Endothelial cell (in vitro differentiated cells): ENCODE data around the gene VPS13D. TPM values are rescaled to one million over a fixed set of nuclear protein-coding genes. Genes with fewer than 3 reads are reported as not detected.

Experiments used
- DNase-seq: peaks from one replicate; pipeline ENCODE4 v3.0.0; 2021; ENCODE audit warnings: low spot score
- H3K27ac Mint-ChIP-seq: one replicate; pipeline ENCODE4 v1.8.0; 2021; ENCODE audit warnings: mixed read lengths, inconsistent platforms; ENCODE audit not compliant: unreplicated experiment
- H3K27me3 Mint-ChIP-seq: one replicate; pipeline ENCODE4 v1.8.0; 2021; ENCODE audit warnings: mild to moderate bottlenecking, moderate library complexity, mixed read lengths, inconsistent platforms; ENCODE audit not compliant: unreplicated experiment
- H3K36me3 Mint-ChIP-seq: one replicate; pipeline ENCODE4 v1.8.0; 2021; ENCODE audit warnings: mild to moderate bottlenecking, low read depth, mixed read lengths, inconsistent platforms; ENCODE audit not compliant: unreplicated experiment
- H3K4me1 Mint-ChIP-seq: one replicate; pipeline ENCODE4 v1.8.0; 2021; ENCODE audit warnings: mild to moderate bottlenecking, mixed read lengths, inconsistent platforms; ENCODE audit not compliant: unreplicated experiment
- H3K4me3 Mint-ChIP-seq: one replicate; pipeline ENCODE4 v1.8.0; 2021; ENCODE audit warnings: mild to moderate bottlenecking, mixed read lengths, inconsistent platforms; ENCODE audit not compliant: unreplicated experiment
- H3K9me3 Mint-ChIP-seq: one replicate; pipeline ENCODE4 v1.8.0; 2021; ENCODE audit warnings: mixed read lengths, inconsistent platforms; ENCODE audit not compliant: unreplicated experiment
- total RNA-seq: library from RNA; stranded (reverse); fragmentation: NEBNext Ultra II Directional; extraction: Animal tissue kit (Norgen Biotek cat#: 25700); gene quantifications from one replicate; pipeline ENCODE4 v1.2.1, GENCODE V29; 2021; ENCODE audit not compliant: unreplicated experiment
- TF ChIP-seq, protein P1 (sequence below): fragments of 200-600 bp; sonication (generic); IDR thresholded peaks from one replicate; pipeline ENCODE4 v1.5.0; 2021; ENCODE audit warnings: antibody characterized with exemption; ENCODE audit not compliant: unreplicated experiment

VPS13D gene
- total RNA-seq, 1 donor from 2014 or later, result 37.8 TPM

DNA sequence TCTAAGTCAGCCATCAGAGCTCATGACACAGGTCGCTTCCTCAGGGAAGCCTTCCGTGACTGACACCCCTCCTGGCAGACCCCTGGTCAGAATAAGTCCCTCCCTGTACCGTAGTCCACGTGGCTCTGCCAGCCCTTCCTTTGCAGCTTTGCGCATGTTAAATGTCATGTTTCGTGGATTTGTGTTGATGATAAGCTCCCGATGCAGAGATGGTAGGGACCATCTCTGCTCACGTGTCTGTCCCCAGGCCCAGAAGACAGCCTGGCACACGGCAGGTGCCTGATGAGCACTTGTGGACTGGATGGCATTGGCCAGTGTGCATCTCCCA lies 312.3 kb downstream of the VPS13D start:
- Mint-ChIP-seq H3K27ac (no peak overlapping the region), H3K9me3 (no peaks in the 10 kb centered on the region), H3K4me1 (peaks cover 12% of the 10 kb centered on the region), H3K4me3 (no peak overlapping the region), H3K36me3 (no peaks in the 10 kb centered on the region), H3K27me3 (peaks cover 4% of the 10 kb centered on the region)
- DNase-seq, result no peak
- TF ChIP-seq, protein P1, sequence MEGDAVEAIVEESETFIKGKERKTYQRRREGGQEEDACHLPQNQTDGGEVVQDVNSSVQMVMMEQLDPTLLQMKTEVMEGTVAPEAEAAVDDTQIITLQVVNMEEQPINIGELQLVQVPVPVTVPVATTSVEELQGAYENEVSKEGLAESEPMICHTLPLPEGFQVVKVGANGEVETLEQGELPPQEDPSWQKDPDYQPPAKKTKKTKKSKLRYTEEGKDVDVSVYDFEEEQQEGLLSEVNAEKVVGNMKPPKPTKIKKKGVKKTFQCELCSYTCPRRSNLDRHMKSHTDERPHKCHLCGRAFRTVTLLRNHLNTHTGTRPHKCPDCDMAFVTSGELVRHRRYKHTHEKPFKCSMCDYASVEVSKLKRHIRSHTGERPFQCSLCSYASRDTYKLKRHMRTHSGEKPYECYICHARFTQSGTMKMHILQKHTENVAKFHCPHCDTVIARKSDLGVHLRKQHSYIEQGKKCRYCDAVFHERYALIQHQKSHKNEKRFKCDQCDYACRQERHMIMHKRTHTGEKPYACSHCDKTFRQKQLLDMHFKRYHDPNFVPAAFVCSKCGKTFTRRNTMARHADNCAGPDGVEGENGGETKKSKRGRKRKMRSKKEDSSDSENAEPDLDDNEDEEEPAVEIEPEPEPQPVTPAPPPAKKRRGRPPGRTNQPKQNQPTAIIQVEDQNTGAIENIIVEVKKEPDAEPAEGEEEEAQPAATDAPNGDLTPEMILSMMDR, result no peak

DNA sequence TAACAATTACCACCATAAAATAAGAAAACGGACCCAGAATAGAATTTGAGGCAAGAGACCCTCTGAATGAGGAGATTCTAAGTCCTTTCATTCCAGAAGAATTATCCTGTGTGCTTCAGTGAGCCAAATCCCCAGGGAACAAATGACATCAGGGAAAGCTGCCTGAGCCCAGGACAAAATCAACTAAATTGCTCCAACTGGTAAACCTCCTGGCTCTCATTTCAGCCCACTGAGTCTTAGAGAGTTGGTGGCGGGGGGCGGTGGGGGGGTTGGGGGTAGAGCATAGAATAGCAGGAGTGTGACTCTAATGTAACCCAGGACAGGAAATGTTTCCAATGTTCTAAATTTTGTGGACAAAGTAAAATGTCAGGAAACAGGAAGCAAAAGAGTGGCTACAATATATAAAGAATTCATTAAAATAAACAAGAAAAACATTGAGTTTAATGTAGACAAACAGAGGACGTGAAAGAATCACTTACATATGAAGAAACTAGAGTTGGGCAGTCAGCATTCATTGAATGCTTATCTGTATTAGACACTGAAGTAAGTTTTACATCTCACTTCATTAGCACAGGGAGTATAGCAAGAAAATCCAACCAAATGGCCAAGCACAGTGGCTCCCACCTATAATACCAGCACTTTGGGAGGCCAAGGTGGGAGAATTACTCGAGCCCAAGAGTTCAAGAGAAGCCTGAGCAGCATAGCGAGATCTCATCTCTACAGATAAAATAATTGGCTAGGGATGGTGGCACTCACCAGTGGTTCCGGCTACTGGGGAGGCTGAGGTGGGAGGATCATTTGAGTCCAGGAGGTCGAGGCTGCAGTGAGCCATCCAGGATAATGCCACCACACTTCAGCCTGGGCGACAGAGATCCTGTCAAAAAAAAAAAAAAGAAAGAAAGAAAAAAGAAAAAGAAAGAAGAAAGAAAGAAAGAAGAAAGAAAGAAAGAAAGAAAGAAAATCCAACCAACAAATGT lies 313.1 kb downstream of the VPS13D start:
- Mint-ChIP-seq H3K4me3 (no peak overlapping the region), H3K9me3 (no peaks in the 10 kb centered on the region), H3K4me1 (peaks cover 12% of the 10 kb centered on the region), H3K36me3 (no peaks in the 10 kb centered on the region), H3K27ac (no peak overlapping the region), H3K27me3 (peaks cover 7% of the 10 kb centered on the region)
- TF ChIP-seq, protein P1, result no peak
- no peak for DNase-seq

DNA sequence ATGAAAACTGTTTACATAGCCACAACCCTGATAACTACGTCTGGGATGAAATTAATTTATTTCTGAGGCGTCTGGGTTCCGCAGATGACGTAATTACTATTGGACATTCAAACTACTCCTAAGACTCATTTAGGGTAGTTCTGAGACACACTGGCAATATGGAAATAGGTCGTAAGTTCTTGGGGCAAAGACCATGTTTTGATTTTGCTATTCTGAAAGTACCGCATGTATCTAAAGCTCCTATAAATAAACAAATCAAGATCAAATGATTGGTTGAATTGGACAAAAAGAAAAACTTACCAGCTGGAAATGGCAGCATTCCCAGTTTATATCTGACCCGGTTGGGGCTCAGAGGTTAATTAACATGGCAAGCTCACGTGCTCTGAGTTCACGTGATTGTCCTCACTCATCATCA lies 313.9 kb downstream of the VPS13D start:
- no peak for DNase-seq
- no peaks in the 10 kb centered on the region for H3K36me3 Mint-ChIP-seq
- H3K4me3 Mint-ChIP-seq, result no peak overlapping the region
- H3K9me3 Mint-ChIP-seq, result no peaks in the 10 kb centered on the region
- peaks cover 9% of the 10 kb centered on the region for H3K4me1 Mint-ChIP-seq
- TF ChIP-seq, protein P1, result no peak
- H3K27me3 Mint-ChIP-seq, result peaks cover 7% of the 10 kb centered on the region
- no peak overlapping the region for H3K27ac Mint-ChIP-seq

DNA sequence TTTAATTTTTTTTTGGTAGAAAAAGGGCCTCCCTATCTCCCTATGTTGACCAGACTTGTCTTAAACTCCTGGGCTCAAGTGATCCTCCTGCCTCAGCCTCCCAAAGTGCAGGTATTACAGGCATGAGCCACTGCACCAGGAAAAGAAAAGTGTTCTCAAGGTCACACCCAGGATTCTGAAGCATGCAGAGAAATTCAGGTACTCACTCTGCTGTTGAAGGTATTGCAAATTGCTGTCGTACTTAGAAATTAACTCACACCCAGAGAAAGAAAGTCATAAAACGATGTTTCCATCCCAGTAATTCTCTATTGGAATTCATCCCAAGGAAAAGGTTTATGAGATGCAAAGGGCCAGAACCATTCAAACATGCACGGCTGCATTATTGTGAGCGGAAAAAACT lies 314.5 kb downstream of the VPS13D start:
- no peaks in the 10 kb centered on the region for H3K9me3 Mint-ChIP-seq
- TF ChIP-seq, protein P1, result no peak
- DNase-seq, result no peak
- no peak overlapping the region for H3K4me3 Mint-ChIP-seq
- H3K36me3 Mint-ChIP-seq, result no peaks in the 10 kb centered on the region
- no peak overlapping the region for H3K27ac Mint-ChIP-seq
- H3K4me1 Mint-ChIP-seq, result peaks cover 9% of the 10 kb centered on the region
- peaks cover 7% of the 10 kb centered on the region for H3K27me3 Mint-ChIP-seq

DNA sequence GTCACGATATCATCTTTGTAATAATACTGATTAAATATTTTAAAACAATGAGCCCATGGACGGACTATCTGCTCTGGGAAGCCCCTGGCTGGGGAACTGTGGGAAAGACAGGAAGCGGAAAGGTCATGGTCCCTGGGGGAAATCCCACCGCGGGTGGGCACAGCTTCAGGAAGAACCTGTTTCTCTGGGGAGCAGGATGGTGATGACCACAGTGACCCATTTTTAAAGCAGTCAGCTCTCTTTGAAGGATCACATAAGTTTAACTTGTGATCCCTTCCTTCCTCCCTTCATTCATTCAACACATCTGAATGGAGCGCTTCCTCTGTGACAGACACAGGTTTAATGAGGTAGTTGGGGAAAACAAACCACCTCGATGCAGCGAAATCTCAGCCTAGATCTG lies 315.2 kb downstream of the VPS13D start:
- DNase-seq, result no peak
- peaks cover 5% of the 10 kb centered on the region for H3K36me3 Mint-ChIP-seq
- TF ChIP-seq, protein P1, result no peak
- H3K27me3 Mint-ChIP-seq, result peaks cover 12% of the 10 kb centered on the region
- H3K4me3 Mint-ChIP-seq, result no peak overlapping the region
- H3K9me3 Mint-ChIP-seq, result no peaks in the 10 kb centered on the region
- H3K4me1 Mint-ChIP-seq, result peaks cover 9% of the 10 kb centered on the region
- peak overlapping the region; percentile 24 for H3K27ac Mint-ChIP-seq
